Renal cortex interstitium (tissue), 11 donors: ENCODE measurements around the gene KCNK15. TPM values are rescaled to one million over a fixed set of nuclear protein-coding genes. Genes with fewer than 3 reads are reported as not detected.

Experiments used
- DNase-seq, 11 donors: peaks; one replicate each; pipeline ENCODE4 v3.0.0-alpha.2; 2013; ENCODE audit warnings: low read depth in 9 of 11, low spot score in 4 of 11; ENCODE audit errors: extremely low read depth in 1 of 11
- polyA plus RNA-seq, 3 donors: library from polyadenylated mRNA; unstranded; fragments of 120-200 nt; gene quantifications; one replicate each; pipeline ENCODE4 v1.2.1, GENCODE V29; 2013; ENCODE audit not compliant: insufficient read length in 3 of 3

The KCNK15 gene
- polyA plus RNA-seq, 3 donors, result 0.06 to 0.18 (median 0.09) TPM

GRCh38 chr20:44730441-44730840 is 15.2 kb upstream of the KCNK15 start:
- DNase-seq, result no peak

DNA sequence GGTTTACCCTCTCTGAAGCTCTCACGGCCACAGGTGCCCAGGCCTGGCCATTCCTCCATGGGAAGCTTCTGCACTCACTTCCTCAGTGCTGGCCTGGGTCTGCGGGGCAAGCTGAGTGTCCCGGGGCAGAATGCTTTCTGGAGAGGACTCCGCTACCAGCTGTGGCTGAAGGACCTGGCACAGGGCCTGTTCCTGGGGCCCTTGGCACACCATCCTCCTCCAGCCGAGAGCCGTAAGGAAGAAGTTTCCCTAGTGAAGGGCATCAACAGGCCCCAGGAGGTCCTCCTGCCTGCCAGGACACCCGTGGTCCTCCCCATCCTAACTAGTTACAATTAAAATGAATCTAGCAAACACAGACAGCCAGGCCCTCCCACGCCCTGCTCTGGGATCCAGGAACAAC is 14.0 kb upstream of the KCNK15 start:
- DNase-seq, result no peak

- DNase-seq, result no peak
Measured at GRCh38 chr20:44732327-44732726, 13.3 kb upstream of the KCNK15 start.

GRCh38 chr20:44733341-44734069 is 12.2 kb upstream of the KCNK15 start:
- DNase-seq, result no peak

DNA sequence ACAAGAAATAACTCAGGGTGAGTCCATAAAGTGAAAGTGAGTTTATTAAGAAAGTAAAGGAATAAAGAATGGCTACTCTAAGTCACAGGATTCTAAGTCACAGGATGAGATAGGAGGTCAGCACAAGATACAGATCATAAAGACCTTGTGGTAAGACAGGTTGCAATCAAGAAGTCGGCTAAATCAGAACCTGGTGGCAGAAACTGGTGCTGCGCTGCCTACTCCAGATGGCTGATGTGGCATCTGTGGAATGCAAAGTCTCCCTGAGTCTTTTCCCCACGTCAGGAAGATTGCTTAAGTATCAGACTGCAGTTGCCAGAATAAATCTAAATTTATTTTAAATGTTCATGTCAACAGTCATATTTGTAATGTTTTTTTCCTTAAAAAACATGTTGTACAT is 10.7 kb upstream of the KCNK15 start:
- DNase-seq, result no peak

DNA sequence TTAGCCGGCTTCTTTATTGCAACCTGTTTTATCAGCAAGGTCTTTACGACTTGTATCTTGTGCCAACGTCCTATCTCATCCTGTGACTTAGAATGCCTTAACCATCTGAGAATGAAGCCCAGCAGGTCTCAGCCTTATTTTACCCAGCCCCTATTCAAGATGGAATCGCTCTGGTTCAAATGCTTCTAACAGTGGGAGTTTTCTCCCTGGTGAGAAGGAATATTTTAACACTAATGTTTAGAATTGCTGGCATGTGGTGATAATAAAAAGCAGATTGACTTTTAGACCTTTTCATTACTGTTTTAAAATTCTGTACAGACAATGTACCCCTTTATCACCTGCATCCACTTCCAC is 9.9 kb upstream of the KCNK15 start:
- DNase-seq, result no peak

- no peak for DNase-seq
Measured at GRCh38 chr20:44736170-44737021, 9.3 kb upstream of the KCNK15 start.

- DNase-seq, result no peak
Measured at GRCh38 chr20:44737116-44737515, 8.5 kb upstream of the KCNK15 start.

DNA sequence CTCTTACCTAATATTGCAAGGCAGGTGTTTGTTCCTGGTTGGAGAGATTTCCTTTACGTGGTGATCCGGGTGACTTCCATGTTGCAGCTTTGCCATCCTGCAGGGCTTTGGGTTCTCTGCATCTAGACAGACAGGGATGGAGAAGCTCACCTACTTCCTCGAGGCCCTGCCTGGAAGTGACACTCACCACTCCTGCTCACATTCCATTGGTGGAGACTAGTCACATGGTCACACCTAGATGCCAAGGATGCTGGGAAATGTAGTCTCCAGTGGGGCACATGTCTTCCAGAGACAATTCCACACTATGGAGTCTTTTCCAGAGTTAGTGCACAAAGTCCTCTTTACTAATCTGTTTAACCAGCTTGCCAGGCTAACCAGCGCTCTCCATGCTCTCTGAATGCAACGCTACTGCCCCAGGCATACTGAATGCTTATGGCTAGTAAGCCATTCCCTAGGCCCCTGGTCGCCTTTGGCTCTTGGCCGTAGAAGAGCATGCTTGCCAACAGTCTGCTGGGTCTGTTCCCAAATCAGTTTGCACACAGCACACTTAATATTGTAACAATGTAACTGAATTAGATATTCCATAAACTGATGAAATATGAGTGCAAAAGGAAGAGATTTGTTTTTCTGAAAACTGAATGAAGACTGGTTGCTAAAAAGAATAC is 6.7 kb upstream of the KCNK15 start:
- peak in 1 of 11 donors; percentile 51 for DNase-seq

DNA sequence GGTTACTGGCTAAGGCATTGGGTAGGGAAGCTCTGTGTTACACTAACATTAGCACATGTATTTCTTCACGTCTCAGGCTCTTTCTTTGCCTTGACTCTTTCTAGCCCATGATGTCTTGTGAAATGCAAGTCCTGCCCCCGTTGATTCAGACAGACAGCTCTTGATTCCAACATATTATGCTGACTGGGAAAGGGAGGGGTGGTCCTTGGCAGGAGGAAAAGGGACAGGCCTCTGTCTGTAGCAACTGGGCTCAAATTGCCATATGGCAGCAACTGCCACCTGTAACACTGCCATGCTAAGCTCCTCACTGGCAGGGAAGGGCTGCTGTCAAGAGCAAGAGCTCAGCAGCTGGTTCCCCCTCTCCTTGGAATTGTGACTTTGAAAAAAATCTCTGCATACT is 5.7 kb upstream of the KCNK15 start:
- DNase-seq, result no peak

- no peak for DNase-seq
Measured at GRCh38 chr20:44742304-44743079, 3.2 kb upstream of the KCNK15 start.

DNA sequence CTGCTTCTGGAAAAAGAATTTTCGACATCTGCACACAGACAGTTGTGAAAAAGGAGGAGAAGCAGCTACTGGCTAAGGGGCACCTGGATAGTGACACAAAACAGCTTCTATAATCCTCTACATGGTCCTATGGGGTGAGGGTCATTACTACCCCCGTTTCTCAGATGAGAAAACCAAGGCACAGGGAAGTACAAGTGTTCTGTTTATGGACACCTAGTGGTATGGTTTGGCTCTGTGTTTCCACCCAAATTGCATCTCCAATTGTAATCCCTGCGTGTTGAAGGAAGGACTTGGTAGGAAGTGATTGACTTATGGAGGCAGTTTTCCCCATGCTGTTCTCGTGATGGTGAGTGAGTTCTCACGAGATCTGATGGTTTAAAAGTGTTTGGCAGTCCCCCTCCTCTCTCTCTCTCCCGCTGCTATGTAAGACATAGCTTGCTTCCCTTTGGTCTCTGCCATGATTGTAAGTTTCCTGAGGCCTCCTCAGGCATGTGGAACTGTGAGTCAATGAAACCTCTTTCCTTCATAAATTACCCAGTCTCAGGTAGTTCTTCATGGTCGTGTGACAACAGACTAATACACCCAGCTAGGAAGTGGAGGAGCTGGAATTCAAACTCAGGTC is 2.5 kb upstream of the KCNK15 start:
- no peak for DNase-seq

- no peak for DNase-seq
Measured at GRCh38 chr20:44743916-44744655, 1.6 kb upstream of the KCNK15 start.

DNA sequence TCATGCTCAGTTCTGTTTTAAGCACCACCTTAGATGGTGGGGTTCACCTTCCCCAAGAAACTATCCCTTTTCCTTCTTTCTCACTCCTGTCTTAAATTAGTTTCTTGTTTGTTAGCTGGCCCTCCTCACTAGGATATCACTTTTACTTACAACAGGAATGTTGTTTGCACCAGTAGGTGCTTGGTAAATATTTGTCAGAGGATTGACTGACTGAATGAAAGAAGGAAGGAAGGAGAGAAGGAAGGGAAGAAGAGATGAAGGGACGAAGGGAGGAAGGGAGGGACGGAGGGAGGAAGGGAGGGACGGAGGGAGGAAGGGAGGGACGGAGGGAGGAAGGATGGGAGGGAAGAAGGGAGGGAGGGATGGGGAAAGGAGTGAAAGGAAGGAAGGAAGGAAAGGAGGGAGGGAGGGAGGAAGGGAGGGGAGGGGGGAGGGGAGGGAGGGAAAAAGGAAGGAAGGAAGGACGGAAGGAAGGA is 505 bp upstream of the KCNK15 start:
- no peak for DNase-seq

DNA sequence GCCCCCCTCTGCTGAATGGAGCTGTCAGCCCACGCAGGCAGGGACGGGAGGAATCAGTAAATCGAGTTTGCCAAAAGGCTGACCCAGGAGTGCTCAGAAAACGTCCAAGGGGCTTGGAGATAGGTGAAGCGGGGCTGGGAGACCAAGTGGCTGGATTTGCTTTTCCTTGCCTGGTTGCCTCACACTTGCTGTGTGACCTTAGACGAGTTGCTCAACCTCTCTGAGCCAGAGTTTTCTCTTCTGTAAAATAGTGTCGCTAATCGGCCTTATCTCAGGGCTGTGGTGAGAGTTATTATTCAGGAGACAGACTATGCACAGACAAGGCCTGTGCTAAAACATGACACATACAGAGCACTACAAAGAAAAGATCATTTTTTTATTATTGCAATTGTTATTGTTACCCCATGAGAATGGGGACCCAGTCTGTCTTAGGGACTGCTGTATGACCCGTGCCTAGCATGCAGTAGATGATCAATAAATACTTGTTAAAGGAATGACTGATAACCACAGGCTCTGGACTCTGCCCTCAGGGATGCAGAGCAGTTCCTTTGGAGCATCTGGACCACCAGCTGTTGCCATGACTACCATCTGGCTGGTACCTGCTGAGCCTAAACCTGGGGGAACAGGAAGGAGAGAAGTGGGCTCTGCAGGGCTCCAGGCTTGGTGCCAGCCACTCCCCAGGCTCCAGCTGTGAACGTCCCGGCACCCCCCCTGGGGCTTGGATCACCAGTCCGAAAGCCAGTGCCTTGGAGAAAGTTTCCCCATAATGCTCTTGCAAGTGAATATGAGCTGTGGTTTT is 901 bp downstream of the KCNK15 start:
- no peak for DNase-seq

- DNase-seq, result peak in 5 of 11 donors; percentile 65 to 71 (median 68)
Measured at GRCh38 chr20:44747166-44748004, 1.7 kb downstream of the KCNK15 start.

DNA sequence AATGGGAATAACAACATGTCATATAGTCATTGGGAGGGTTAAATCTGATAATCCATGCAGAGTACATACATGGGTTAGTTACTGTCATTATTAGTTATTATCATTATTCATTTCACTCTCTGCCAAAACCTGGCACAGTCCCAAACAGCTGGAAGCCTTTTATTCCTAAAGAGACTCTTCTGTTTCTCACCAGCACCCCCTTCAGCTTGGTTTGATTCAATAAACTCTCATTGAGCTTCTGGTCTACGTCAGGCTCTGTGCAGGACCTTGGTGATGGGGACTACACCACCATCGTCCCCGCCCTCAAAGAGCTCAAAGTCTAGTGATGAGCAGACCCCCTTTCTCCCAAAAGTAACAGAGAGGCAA is 2.3 kb downstream of the KCNK15 start:
- no peak for DNase-seq
